Stimulated activated naive B cell treated with anti-CD40 and anti-IgM and Interleukin-4, amounts not matched to agents 10 μg/mL and 1 μg/mL and 100 μg/mL, for 72 hours (primary cell): ENCODE results near the gene MPPE1.
"Not testable (repeated sequence)": the region's sequence is repeated elsewhere in the genome, so short reads cannot be mapped to it uniquely, and the experiment has no call there.

Experiments used
- ATAC-seq, 2 donors: fragments of 150-1000 bp; cut with Tn5 transposase; replicated peaks; 2 replicates each; pipeline ENCODE4 v1.10.0; 2021; ENCODE audit warnings: moderate library complexity in 1 of 2
- DNase-seq: peaks from one replicate; pipeline ENCODE4 v3.0.0; 2021
- H3K27ac Mint-ChIP-seq: one replicate; pipeline ENCODE4 v1.8.0; 2022; ENCODE audit warnings: mild to moderate bottlenecking, mixed read lengths
- H3K27me3 Mint-ChIP-seq, 2 donors: one replicate each; pipeline ENCODE4 v1.8.0; 2022; ENCODE audit warnings: mixed read lengths in 2 of 2
- H3K36me3 Mint-ChIP-seq, 2 donors: one replicate each; pipeline ENCODE4 v1.8.0; 2022; ENCODE audit warnings: mixed read lengths in 2 of 2, mild to moderate bottlenecking in 1 of 2
- H3K4me1 Mint-ChIP-seq, 2 donors: one replicate each; pipeline ENCODE4 v1.8.0; 2022; ENCODE audit warnings: mixed read lengths in 2 of 2, mild to moderate bottlenecking in 1 of 2
- H3K4me3 Mint-ChIP-seq, 2 donors: one replicate each; pipeline ENCODE4 v1.8.0; 2022; ENCODE audit warnings: mild to moderate bottlenecking in 2 of 2, mixed read lengths in 2 of 2, moderate library complexity in 1 of 2
- H3K9me3 Mint-ChIP-seq, 2 donors: one replicate each; pipeline ENCODE4 v1.8.0; 2022; ENCODE audit warnings: mixed read lengths in 2 of 2, mild to moderate bottlenecking in 1 of 2

MPPE1 gene

DNA sequence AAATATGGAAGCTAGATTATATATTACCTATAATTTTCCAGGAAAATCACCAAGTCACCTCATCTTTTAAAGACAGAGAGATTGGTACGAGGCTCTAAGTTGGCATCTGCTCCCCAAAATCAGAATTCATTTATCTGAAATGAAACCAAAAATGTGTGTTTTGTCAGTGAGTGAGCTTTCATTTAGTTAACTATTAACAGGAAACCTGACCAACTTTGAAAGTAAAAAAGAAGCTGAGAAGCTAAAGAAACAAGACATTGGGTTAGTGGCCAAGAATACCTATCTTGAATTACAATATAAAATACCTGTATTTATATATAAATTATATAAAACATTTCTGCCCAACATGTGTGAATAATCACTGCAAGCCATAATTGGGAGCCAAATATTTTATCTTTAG is 1.9 kb downstream of the MPPE1 start:
- no peak for DNase-seq
- Mint-ChIP-seq H3K9me3 (no peaks in the 10 kb centered on the region), H3K4me3 (no peak overlapping the region), H3K36me3 (peaks cover 22% of the 10 kb centered on the region in 2 donors), H3K27ac (no peak overlapping the region), H3K4me1 (peaks cover 6 to 8% of the 10 kb centered on the region in 2 donors), H3K27me3 (no peaks in the 10 kb centered on the region)
- ATAC-seq = no peak

DNA sequence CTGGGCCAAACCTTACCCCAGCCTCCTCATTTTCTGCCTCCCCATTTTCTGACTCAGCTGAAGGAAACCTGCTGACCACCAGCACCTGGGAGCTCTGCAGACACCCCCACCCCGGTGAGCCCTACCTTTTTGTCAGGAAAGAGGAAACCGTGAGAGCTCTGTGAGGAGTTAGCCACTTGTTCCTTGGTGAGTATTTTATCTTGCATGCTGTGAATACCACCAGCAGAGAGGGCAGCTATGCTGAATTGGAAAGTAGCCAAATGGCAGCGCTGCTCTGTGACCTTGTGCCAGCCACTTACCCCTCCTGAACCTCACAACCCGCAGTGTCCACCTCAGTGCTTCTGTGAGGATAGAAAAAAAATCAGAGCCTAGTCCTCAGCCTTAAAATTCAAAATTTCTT is 2.5 kb downstream of the MPPE1 start:
- H3K27me3 Mint-ChIP-seq = no peaks in the 10 kb centered on the region

DNA sequence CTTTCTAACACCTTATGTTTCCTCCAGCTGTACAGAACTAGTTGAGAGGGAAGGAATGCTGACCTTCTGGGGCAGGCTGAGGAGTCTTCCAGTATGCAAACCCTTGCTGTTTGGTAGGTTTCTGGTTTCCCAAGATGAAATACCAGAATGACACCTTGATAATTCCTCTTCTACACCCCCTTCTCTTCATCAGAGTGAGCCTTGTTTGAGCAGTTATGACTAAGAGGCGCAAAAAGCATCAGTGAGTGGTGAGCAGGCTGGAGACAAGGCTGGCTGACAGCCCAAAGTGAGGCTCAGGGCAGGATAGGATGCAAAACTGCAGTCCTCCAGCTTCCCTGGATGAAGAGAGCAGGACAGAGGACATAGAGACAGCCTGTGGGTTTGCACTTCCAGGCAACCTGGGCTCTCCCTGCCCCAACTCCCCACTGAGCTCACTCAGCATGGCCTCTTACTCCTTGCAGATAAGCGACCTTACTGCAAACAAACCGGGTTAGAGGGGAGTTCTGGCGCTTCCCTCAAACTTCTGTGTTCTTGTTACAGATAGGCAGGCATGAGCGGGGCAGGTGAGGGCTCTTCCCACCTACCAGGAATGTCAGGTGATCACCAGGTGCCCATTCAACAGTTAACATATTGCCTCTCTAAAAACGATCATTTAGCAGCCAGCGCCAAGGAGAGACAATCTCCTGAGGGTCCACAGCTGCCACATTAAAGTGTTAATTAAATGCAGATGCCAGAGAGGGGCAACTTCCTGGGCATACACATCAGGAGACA is 5.4 kb downstream of the MPPE1 start:
- H3K27ac Mint-ChIP-seq = peak overlapping the region; percentile 51
- ATAC-seq = no peak

More for the DNA sequence above, 2.5 kb downstream of the MPPE1 start:
- no peak overlapping the region for H3K27ac Mint-ChIP-seq
- H3K36me3 Mint-ChIP-seq = peaks cover 22% of the 10 kb centered on the region in 2 donors
- no peaks in the 10 kb centered on the region for H3K9me3 Mint-ChIP-seq
- H3K4me3 Mint-ChIP-seq = no peak overlapping the region
- no peak for DNase-seq
- ATAC-seq = no peak
- peaks cover 6 to 8% of the 10 kb centered on the region in 2 donors for H3K4me1 Mint-ChIP-seq

DNA sequence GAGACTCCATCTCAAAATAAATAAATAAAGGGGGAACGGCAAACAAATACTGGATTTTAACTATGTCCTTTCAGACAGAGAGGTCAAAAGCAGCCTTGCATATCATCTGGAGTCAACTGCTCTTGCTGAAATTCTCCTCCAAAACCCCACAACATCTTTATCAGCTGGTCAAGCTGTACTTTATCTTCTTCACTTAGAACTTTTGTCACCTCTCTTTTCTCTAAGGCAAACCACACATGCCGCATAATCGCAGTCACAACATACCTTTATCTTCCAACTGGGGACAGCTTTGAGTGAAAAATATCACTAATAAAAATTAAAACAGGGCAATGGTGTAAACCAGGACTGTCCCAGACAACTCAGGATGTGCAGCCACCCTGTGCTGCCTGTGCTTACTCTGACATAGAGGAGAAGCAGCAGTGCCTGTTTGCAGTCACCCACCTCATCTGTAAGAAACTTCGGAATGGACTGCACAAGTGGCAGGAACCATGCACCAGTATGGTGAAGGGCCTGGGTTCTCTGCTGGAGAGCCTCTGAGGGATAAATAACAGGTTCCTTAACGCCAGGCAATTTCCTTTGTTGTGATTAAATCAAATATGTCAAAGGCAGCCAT is 6.2 kb downstream of the MPPE1 start:
- Mint-ChIP-seq H3K27ac (peak overlapping the region; percentile 51), H3K4me1 (peaks cover 0 to 4% of the 10 kb centered on the region in 2 donors), H3K9me3 (no peaks in the 10 kb centered on the region), H3K27me3 (no peaks in the 10 kb centered on the region), H3K4me3 (no peak overlapping the region), H3K36me3 (peaks cover 32 to 38% of the 10 kb centered on the region in 2 donors)
- ATAC-seq (no peak), DNase-seq (no peak)

More for the DNA sequence above, 5.4 kb downstream of the MPPE1 start:
- H3K27me3 Mint-ChIP-seq = no peaks in the 10 kb centered on the region
- H3K36me3 Mint-ChIP-seq = peaks cover 30 to 32% of the 10 kb centered on the region in 2 donors
- DNase-seq = no peak
- H3K4me1 Mint-ChIP-seq = peaks cover 6 to 8% of the 10 kb centered on the region in 2 donors
- H3K9me3 Mint-ChIP-seq = no peaks in the 10 kb centered on the region
- H3K4me3 Mint-ChIP-seq = no peak overlapping the region

DNA sequence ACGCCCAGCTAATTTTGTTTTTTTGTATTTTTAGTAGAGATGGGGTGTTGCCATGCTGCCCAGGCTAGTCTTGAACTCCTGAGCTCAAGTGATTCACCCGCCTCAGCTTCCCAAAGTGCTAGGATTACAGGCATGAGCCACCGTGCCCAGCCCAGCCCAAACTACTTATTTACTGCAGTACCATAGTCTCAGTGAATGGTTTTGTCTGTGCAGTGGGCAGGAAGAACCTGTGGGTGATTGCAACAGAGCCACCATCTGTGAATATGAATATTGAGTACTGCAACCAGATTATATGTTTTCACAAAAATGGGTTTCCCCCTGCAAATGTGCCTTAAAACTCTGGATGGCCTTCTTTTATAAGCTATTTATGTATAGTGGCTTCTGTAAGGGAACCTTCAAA is 9.1 kb downstream of the MPPE1 start:
- H3K9me3 Mint-ChIP-seq = no peaks in the 10 kb centered on the region
- no peak overlapping the region for H3K4me3 Mint-ChIP-seq
- H3K27ac Mint-ChIP-seq = no peak overlapping the region
- ATAC-seq (no peak), DNase-seq (no peak)
- peaks cover 1 to 3% of the 10 kb centered on the region in 2 donors for H3K4me1 Mint-ChIP-seq
- H3K27me3 Mint-ChIP-seq = no peaks in the 10 kb centered on the region
- peaks cover 40 to 52% of the 10 kb centered on the region in 2 donors for H3K36me3 Mint-ChIP-seq

GRCh38 chr18:11897781-11898180 is 10.3 kb downstream of the MPPE1 start:
- no peak for ATAC-seq
- Mint-ChIP-seq H3K4me3 (no peak overlapping the region), H3K36me3 (peaks cover 39 to 57% of the 10 kb centered on the region in 2 donors)

GRCh38 chr18:11892438-11892837 is 15.7 kb downstream of the MPPE1 start:
- not testable (repeated sequence) for DNase-seq, H3K27me3 Mint-ChIP-seq, H3K27ac Mint-ChIP-seq, H3K9me3 Mint-ChIP-seq, H3K4me1 Mint-ChIP-seq, ATAC-seq, H3K4me3 Mint-ChIP-seq
- H3K36me3 Mint-ChIP-seq = peaks cover 41 to 63% of the 10 kb centered on the region in 2 donors

More at GRCh38 chr18:11897781-11898180, 10.3 kb downstream of the MPPE1 start:
- Mint-ChIP-seq H3K9me3 (no peaks in the 10 kb centered on the region), H3K27me3 (no peaks in the 10 kb centered on the region), H3K4me1 (peaks cover 6 to 7% of the 10 kb centered on the region in 2 donors), H3K27ac (no peak overlapping the region)
- DNase-seq = no peak

- Mint-ChIP-seq H3K36me3 (peaks cover 43 to 65% of the 10 kb centered on the region in 2 donors), H3K4me3 (no peak overlapping the region), H3K27ac (no peak overlapping the region), H3K27me3 (no peaks in the 10 kb centered on the region), H3K9me3 (no peaks in the 10 kb centered on the region), H3K4me1 (peaks cover 6 to 7% of the 10 kb centered on the region in 2 donors)
- DNase-seq = no peak
- no peak for ATAC-seq
These were observed 16.4 kb downstream of the MPPE1 start for GRCh38 chr18:11891737-11892136.

GRCh38 chr18:11889284-11889683 is 18.8 kb downstream of the MPPE1 start:
- H3K4me1 Mint-ChIP-seq = peaks cover 13 to 21% of the 10 kb centered on the region in 2 donors
- no peak overlapping the region for H3K27ac Mint-ChIP-seq
- no peak for DNase-seq
- ATAC-seq = no peak
- peaks cover 48 to 64% of the 10 kb centered on the region in 2 donors for H3K36me3 Mint-ChIP-seq
- no peak overlapping the region for H3K4me3 Mint-ChIP-seq
- H3K9me3 Mint-ChIP-seq = no peaks in the 10 kb centered on the region
- no peaks in the 10 kb centered on the region for H3K27me3 Mint-ChIP-seq

DNA sequence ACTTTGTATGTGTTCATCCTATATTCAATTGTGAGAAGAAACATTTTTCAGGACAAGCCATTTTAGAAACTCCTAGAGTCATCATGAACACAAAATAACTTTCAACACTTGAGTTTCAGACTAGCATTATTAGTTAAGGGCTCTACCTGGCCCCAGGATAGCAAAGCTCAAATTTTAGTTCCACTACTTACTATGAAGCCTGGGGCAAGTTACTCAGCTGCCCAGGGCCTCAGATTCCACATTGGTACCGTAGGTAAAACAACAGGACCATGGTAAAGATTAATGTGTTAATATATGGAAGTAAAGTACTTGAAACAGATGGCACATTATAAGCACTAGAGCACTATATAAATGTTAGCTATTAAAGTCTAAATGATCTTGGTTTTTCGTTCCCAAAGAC is 19.4 kb downstream of the MPPE1 start:
- no peaks in the 10 kb centered on the region for H3K27me3 Mint-ChIP-seq
- H3K9me3 Mint-ChIP-seq = no peaks in the 10 kb centered on the region
- peaks cover 14 to 22% of the 10 kb centered on the region in 2 donors for H3K4me1 Mint-ChIP-seq
- H3K27ac Mint-ChIP-seq = no peak overlapping the region
- ATAC-seq (no peak), DNase-seq (no peak)
- peaks cover 48 to 63% of the 10 kb centered on the region in 2 donors for H3K36me3 Mint-ChIP-seq
- H3K4me3 Mint-ChIP-seq = no peak overlapping the region

DNA sequence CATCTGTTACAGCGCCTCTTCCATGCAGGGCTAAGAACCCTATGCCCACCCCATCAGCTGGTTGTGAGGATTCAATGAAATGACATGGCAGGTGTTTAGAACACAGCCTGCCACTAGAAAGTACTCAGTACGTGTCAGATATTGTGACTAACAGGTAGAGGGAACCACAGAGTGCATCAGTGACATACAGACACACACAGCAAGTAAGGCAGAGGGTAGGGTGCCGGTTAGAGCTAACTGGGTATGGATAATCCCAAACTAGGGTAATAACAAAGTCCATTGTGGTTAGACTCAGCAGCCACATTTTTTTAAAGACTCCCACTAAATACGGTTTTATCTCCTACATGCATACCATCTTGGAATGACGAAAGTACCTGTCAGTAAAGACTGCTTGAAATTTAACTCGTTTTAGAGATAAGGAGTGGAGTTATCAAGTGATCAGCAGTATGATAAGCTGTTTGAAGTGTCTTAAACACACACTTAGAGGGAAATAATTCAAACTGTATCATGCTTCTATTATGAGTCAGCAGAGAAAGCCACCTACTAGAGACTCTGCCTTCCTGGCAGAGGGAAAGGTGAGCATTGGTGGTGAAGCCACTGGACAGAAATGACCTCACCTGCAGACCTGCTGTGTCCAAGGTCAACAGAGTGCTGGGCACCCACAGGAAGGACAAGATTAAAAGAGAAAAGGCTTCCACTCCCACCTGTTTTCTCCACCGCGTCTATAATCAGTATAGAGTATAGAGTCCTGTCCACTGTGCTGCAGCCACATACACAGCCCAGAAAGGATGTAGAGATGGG is 20.6 kb downstream of the MPPE1 start:
- no peaks in the 10 kb centered on the region for H3K27me3 Mint-ChIP-seq
- ATAC-seq (no peak), DNase-seq (no peak)
- peaks cover 44 to 51% of the 10 kb centered on the region in 2 donors for H3K36me3 Mint-ChIP-seq
- H3K27ac Mint-ChIP-seq = no peak overlapping the region
- no peak overlapping the region for H3K4me3 Mint-ChIP-seq
- H3K9me3 Mint-ChIP-seq = no peaks in the 10 kb centered on the region
- peaks cover 15 to 31% of the 10 kb centered on the region in 2 donors for H3K4me1 Mint-ChIP-seq

DNA sequence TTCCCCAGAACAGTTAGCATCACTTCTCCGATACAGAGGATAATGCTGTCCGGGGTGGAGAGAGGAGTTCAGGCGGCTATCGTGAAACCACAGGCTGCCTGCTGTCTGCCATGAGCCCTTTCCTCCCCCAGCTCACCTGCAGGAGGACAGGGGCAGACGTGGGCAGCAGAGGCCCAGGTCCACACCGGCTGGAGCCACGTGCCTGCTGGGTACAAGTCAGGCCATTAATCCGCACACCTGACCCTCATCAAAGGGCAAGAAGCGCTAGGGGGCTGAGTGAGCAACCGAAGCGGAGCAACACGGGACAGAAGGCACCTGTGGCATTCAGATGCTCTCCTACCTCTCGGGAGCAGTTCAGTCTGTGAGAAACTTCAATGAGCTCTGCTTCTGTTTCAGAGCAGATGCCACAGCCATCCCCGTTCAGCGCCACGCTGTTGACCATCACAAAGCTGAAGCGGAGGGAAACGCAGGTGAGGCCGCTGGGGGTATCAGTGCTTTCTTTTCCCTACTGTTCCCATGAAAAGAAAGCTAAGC is 21.5 kb downstream of the MPPE1 start:
- DNase-seq (no peak), ATAC-seq (no peak)
- H3K27ac Mint-ChIP-seq = no peak overlapping the region

GRCh38 chr18:11885278-11885947 is 22.7 kb downstream of the MPPE1 start:
- DNase-seq (no peak), ATAC-seq (no peak)
- Mint-ChIP-seq H3K36me3 (peaks cover 51% of the 10 kb centered on the region in 2 donors), H3K4me1 (peaks cover 29 to 47% of the 10 kb centered on the region in 2 donors), H3K9me3 (no peaks in the 10 kb centered on the region), H3K27ac (no peak overlapping the region), H3K27me3 (no peaks in the 10 kb centered on the region), H3K4me3 (no peak overlapping the region)

More for the DNA sequence above, 21.5 kb downstream of the MPPE1 start:
- H3K4me3 Mint-ChIP-seq = no peak overlapping the region
- peaks cover 46 to 50% of the 10 kb centered on the region in 2 donors for H3K36me3 Mint-ChIP-seq
- H3K27me3 Mint-ChIP-seq = no peaks in the 10 kb centered on the region
- H3K4me1 Mint-ChIP-seq = peaks cover 19 to 38% of the 10 kb centered on the region in 2 donors
- H3K9me3 Mint-ChIP-seq = no peaks in the 10 kb centered on the region
